Stimulated activated CD4-positive, alpha-beta T cell treated with anti-CD3 and anti-CD28 coated beads, Interleukin-1b, Interleukin-23, amount 100 ng/mL, for 4 hours (primary cell): Measurements from ENCODE around the gene CENPH.
"Not testable (repeated sequence)": the region's sequence is repeated elsewhere in the genome, so short reads cannot be mapped to it uniquely, and the experiment has no call there.

Experiments used
- DNase-seq, 2 donors: peaks; one replicate each; pipeline ENCODE4 v3.0.0-alpha.2; 2020; ENCODE audit warnings: low read depth in 2 of 2

The CENPH gene

GRCh38 chr5:69250593-69250992 is 61.2 kb downstream of the CENPH start:
- DNase-seq: no peak

GRCh38 chr5:69252437-69252836 is 63.1 kb downstream of the CENPH start:
- no peak for DNase-seq

- DNase-seq: not testable (repeated sequence)
Measured at GRCh38 chr5:69255940-69256339, 66.6 kb downstream of the CENPH start.

GRCh38 chr5:69257577-69257976 is 68.2 kb downstream of the CENPH start:
- DNase-seq: no peak
